Measurements from ENCODE around the gene PAQR7.

The PAQR7 gene

GRCh38 chr1:25875154-25875855 lies at the start of gene PAQR7:
PAQR7 (minus strand) TSS chr1:25875708; CDS start chr1:25863839, 11,869 bp downstream.
- peak; percentile 56 to 61 for DNase-seq (ENCODE audit: low read depth in 2 of 2)

GRCh38 chr1:25924454-25924853 lies 48.9 kb upstream of the PAQR7 start:
- DNase-seq (ENCODE audit: low read depth in 2 of 2), result no peak

- DNase-seq (ENCODE audit: low read depth in 2 of 2), result no peak
These were observed 47.6 kb upstream of the PAQR7 start for GRCh38 chr1:25922971-25923552.

- DNase-seq (ENCODE audit: low read depth in 2 of 2), result peak in 1 of 2 donors; percentile 16
These were observed 46.8 kb upstream of the PAQR7 start for GRCh38 chr1:25922056-25922970.

- no peak for DNase-seq (ENCODE audit: low read depth in 2 of 2)
These were observed 43.1 kb upstream of the PAQR7 start for GRCh38 chr1:25918615-25919014.

GRCh38 chr1:25917996-25918395 lies 42.5 kb upstream of the PAQR7 start:
- DNase-seq (ENCODE audit: low read depth in 2 of 2), result no peak

GRCh38 chr1:25916460-25916859 lies 41.0 kb upstream of the PAQR7 start:
- no peak for DNase-seq (ENCODE audit: low read depth in 2 of 2)

- no peak for DNase-seq (ENCODE audit: low read depth in 2 of 2)
These were observed 38.8 kb upstream of the PAQR7 start for GRCh38 chr1:25914074-25914995.

- DNase-seq (ENCODE audit: low read depth in 2 of 2), result no peak
These were observed 37.7 kb upstream of the PAQR7 start for GRCh38 chr1:25913206-25913605.

GRCh38 chr1:25912076-25912831 lies 36.7 kb upstream of the PAQR7 start:
- DNase-seq (ENCODE audit: low read depth in 2 of 2), result no peak

GRCh38 chr1:25911162-25911561 lies 35.7 kb upstream of the PAQR7 start:
- DNase-seq (ENCODE audit: low read depth in 2 of 2), result no peak

GRCh38 chr1:25909040-25909439 lies 33.5 kb upstream of the PAQR7 start:
- DNase-seq (ENCODE audit: low read depth in 2 of 2), result no peak

- no peak for DNase-seq (ENCODE audit: low read depth in 2 of 2)
These were observed 32.7 kb upstream of the PAQR7 start for GRCh38 chr1:25908161-25908560.

GRCh38 chr1:25907601-25908000 lies 32.1 kb upstream of the PAQR7 start:
- no peak for DNase-seq (ENCODE audit: low read depth in 2 of 2)

GRCh38 chr1:25906644-25907300 lies 31.3 kb upstream of the PAQR7 start:
- DNase-seq (ENCODE audit: low read depth in 2 of 2), result no peak

GRCh38 chr1:25905680-25906643 lies 30.5 kb upstream of the PAQR7 start, which contains the start of gene STMN1:
STMN1 (minus strand) TSS chr1:25906419; CDS start chr1:25904676, 1,743 bp downstream.
- DNase-seq (ENCODE audit: low read depth in 2 of 2), result peak; percentile 89 to 90

- DNase-seq (ENCODE audit: low read depth in 2 of 2), result peak; percentile 96
These were observed 29.6 kb upstream of the PAQR7 start for GRCh38 chr1:25904943-25905679.

GRCh38 chr1:25903986-25904385 lies 28.5 kb upstream of the PAQR7 start:
- no peak for DNase-seq (ENCODE audit: low read depth in 2 of 2)
